Umbilical cord (tissue), 2 donors: ENCODE results near the gene RFTN2. TPM values are rescaled to one million over a fixed set of nuclear protein-coding genes. Genes with fewer than 3 reads are reported as not detected.
"Not testable (repeated sequence)": the region's sequence is repeated elsewhere in the genome, so short reads cannot be mapped to it uniquely, and the experiment has no call there.

Experiments used
- DNase-seq: peaks from one replicate; pipeline ENCODE4 v3.0.0-alpha.2; 2015; ENCODE audit warnings: low spot score
- total RNA-seq: library from RNA; depleted of rRNA; stranded (reverse); fragments of >200 nt; gene quantifications from one replicate; pipeline ENCODE4 v1.2.3, GENCODE V29; 2014; ENCODE audit warnings: low replicate concordance; ENCODE audit not compliant: insufficient read depth

RFTN2 gene
- total RNA-seq, 1 donor from 2014 or later = 18.1 TPM

GRCh38 chr2:197674591-197674990 lies 796 bp downstream of the RFTN2 start:
- DNase-seq = peak; percentile 32

DNA sequence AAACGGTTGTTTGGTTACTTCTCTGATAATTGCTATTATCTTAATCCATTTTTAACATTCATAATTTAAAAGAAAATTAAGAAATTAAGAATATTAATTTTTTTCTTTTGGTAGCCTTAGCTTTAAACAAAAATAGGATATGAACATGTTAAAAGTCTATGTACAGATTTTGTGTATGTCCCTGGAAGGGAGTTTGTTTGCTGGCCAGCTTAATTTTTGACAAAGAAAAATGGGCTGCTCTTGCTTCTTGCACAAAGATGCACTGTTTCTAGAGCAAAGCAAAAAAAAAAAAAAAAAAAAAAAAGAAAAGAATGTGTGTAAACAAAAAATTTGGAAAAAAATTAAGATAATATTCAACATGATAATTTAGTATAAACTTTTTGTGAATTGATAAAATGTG lies 1.3 kb downstream of the RFTN2 start:
- no peak for DNase-seq

DNA sequence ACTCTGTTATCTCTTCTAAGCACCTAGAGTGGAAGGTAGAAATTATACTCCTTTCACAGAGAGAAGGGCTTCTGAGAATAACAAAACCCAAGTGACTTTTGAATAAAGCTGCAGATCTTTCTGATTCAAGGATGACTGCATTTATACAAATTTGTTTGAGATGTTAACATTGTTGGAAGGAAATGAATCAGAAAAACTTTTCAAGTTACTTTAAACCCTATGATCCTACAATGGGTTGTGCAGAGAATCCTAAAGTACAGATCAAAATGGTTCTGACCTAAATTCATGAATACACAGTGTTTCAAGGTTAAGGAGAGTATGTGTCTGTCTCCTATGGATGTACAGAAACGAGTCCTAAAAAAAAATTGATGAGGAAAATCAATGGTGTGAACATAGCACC lies 1.8 kb downstream of the RFTN2 start:
- peak; percentile 2 for DNase-seq

DNA sequence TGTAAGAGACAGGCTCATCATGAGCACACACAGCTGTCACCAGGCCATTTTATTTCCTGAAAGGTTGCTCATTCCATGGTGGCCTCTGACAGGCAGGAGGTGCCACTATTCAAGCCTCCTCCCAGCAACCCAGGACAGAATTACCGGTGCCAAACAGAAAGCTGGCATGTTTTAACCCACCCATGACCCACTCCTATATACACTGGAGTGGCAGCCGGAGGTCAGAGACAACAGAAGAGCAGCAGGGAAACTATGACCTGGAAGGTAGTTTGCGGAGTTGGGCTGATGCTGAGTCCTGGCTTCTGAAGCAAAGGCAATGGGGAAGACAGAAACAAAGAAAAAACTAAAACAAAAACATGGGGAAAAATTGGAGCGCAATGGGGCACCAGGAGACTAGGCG lies 2.3 kb downstream of the RFTN2 start:
- DNase-seq = no peak

- DNase-seq = no peak
Observed at GRCh38 chr2:197672371-197672893, 3.0 kb downstream of the RFTN2 start.

DNA sequence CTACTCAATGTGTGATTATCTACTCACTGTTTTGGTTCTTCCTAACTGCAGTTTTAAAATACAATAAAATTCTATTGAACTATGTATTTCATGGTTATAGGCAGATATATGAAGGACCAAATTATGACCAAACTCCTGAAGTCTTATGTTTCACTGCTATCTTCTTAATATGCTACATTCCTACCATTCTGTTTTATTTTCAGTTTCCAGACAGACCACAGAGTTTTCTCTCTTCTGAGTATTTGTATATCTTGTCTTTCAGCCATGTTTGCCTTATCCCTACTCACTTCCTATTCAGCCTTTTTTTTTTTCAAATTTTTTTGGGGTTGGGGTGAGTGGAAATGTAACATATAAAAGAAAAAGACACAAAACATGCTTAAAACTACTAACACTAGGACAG lies 6.3 kb downstream of the RFTN2 start:
- DNase-seq = no peak

- no peak for DNase-seq
Observed at GRCh38 chr2:197668296-197668695, 7.1 kb downstream of the RFTN2 start.

GRCh38 chr2:197666277-197666676 lies 9.1 kb downstream of the RFTN2 start:
- DNase-seq = no peak

DNA sequence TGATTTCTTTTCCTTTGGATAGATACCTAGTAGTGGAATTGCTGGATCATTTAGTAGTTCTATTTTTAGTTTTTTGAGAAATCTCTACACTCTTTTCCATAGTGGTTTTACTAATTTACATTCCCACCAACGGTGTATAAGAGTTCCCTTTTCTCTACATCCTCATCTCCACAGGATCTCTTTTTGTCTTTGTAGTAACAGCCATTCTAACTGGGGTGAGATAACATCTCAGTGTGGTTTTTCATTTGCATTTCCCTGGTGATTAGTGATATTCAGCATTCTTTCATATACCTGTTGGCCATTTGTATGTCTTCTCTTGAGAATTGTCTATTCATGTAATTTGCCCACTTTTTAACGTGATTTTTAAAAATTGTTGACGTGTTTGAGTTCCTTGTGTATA lies 13.8 kb downstream of the RFTN2 start:
- no peak for DNase-seq

- no peak for DNase-seq
Observed at GRCh38 chr2:197657562-197657961, 17.8 kb downstream of the RFTN2 start.

- DNase-seq = no peak
Observed at GRCh38 chr2:197647961-197648690, 27.3 kb downstream of the RFTN2 start.

DNA sequence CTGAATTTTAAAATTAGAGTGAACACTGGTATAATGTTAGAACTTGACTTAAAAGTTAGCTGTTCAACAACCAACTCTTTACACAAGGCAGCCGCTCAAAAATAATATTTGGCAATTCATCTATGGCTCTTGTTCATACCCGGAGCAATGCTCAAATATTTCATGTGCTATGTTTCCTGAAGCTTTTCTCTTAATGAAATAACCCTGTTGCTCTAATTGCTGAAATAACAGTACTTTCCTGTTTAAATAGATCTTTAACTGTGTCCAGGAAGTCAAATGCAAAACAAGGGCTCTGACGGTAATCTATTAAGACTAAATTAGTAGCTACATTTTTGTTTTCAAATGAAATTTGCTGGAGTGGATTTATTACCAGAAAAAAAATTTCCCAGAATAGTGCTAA lies 33.7 kb downstream of the RFTN2 start:
- DNase-seq = peak; percentile 5

DNA sequence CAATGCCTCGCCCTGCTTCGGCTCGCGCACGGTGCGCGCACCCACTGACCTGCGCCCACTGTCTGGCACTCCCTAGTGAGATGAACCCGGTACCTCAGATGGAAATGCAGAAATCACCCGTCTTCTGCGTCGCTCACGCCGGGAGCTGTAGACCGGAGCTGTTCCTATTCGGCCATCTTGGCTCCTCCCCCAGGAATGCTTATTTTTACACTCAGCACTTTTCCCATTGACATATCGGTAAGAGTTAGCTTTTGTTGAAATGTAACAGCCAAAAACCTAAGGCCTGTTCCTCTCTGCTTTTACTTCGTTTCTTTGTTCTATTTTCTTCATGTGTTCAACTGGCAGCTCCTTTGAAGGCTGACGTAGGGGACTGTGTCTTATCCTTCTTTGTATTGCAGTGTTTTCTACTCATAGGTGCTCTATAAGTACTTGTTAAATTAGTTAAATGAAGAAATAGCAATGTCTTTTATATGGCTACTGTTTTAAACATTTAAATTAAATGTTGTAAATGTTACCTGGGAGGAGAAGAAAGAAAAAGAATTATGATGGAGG lies 34.7 kb downstream of the RFTN2 start:
- DNase-seq = not testable (repeated sequence)

- DNase-seq = no peak
Observed at GRCh38 chr2:197633109-197633657, 42.2 kb downstream of the RFTN2 start.

GRCh38 chr2:197628043-197628500 lies 47.3 kb downstream of the RFTN2 start:
- DNase-seq = no peak

DNA sequence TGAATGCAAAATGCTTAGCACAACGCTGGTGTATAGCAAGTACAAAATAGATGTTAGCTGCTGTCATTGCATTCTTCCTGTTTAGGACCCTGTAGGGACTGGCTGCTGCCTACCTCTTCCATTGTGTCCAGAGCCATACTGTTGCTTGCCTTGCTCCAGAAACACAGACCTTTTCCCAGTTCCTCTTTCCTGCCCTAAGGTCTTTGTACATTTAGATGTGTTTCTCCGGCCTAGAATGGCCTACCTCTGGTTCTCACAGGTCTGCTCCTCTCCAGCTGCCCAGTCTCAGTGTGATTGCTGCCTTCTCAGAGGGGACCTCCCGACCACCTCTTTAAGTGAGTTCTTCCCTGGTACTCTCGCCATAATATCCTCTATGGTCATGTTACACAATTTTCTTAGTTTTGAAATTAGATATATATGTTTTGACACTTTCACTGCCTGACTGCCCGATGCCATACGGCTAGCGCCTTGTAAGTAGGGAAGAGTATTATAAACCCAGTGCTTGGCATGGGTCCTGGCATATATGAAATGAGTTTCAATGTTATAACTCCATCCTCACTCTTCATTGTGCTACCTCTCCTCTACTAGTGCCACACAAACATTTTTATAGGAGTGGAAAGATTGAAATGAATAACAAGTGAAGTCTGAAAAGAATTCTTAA lies 48.3 kb downstream of the RFTN2 start:
- DNase-seq = no peak

GRCh38 chr2:197620133-197620532 lies 55.3 kb downstream of the RFTN2 start:
- no peak for DNase-seq

- DNase-seq = no peak
Observed at GRCh38 chr2:197615016-197615652, 60.3 kb downstream of the RFTN2 start.

DNA sequence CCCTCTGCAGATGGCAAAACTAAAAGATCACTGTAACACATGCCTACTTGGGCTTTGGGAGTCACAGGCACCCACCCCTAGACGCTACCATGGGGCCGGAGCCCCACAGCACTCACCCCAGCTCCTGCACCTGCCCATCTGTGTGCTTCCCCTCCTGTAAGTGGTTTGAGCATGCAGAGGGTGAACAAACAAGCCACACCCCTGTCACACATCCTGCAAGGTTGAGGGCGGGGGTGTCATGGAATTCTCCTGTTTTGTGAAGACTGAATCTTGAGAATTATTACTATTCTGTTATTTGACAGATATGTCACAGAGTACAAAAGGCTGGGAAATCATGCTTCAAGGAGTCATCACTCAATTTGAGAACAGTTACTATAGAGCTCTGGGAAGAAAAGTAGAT lies 60.9 kb downstream of the RFTN2 start:
- DNase-seq = no peak

GRCh38 chr2:197613509-197613987 lies 61.8 kb downstream of the RFTN2 start:
- no peak for DNase-seq

GRCh38 chr2:197606180-197606579 lies 69.2 kb downstream of the RFTN2 start:
- no peak for DNase-seq
